Stimulated activated CD8-positive, alpha-beta memory T cell treated with anti-CD3 and anti-CD28 coated beads, Interleukin-4, amount 100 ng/mL, for 24 hours (primary cell): ENCODE results near the gene BLOC1S5.
"Not testable (repeated sequence)": the region's sequence is repeated elsewhere in the genome, so short reads cannot be mapped to it uniquely, and the experiment has no call there.

Source experiments
- DNase-seq: peaks from one replicate; pipeline ENCODE4 v3.0.0-alpha.2; 2020; ENCODE audit warnings: low read depth

The BLOC1S5 gene

GRCh38 chr6:8041913-8042583 lies 22.1 kb downstream of the BLOC1S5 start:
- DNase-seq, result no peak

- DNase-seq, result not testable (repeated sequence)
Measured at GRCh38 chr6:8034107-8034506, 30.1 kb downstream of the BLOC1S5 start.

- DNase-seq, result no peak
Measured at GRCh38 chr6:8030920-8031319, 33.3 kb downstream of the BLOC1S5 start.

GRCh38 chr6:8029243-8029870 lies 34.8 kb downstream of the BLOC1S5 start:
- no peak for DNase-seq

- no peak for DNase-seq
Measured at GRCh38 chr6:8027965-8028651, 36.1 kb downstream of the BLOC1S5 start.

GRCh38 chr6:8026800-8027199 lies 37.4 kb downstream of the BLOC1S5 start:
- DNase-seq, result no peak

- DNase-seq, result no peak
Measured at GRCh38 chr6:8025191-8025590, 39.0 kb downstream of the BLOC1S5 start.

- no peak for DNase-seq
Measured at GRCh38 chr6:8023638-8024037, 40.6 kb downstream of the BLOC1S5 start.

- DNase-seq, result no peak
Measured at GRCh38 chr6:8020083-8020482, 44.1 kb downstream of the BLOC1S5 start.

- no peak for DNase-seq
Measured at GRCh38 chr6:8017705-8018104, 46.5 kb downstream of the BLOC1S5 start.

GRCh38 chr6:8017276-8017701 lies 46.9 kb downstream of the BLOC1S5 start:
- no peak for DNase-seq

- DNase-seq, result no peak
Measured at GRCh38 chr6:8014947-8015346, 49.2 kb downstream of the BLOC1S5 start.

- DNase-seq, result no peak
Measured at GRCh38 chr6:8013763-8014162, 50.4 kb downstream of the BLOC1S5 start.

GRCh38 chr6:8006208-8006607 lies 58.0 kb downstream of the BLOC1S5 start:
- DNase-seq, result no peak

GRCh38 chr6:8005136-8005535 lies 59.1 kb downstream of the BLOC1S5 start:
- DNase-seq, result no peak

GRCh38 chr6:8000636-8001035 lies 63.6 kb downstream of the BLOC1S5 start:
- DNase-seq, result no peak

GRCh38 chr6:8000188-8000596 lies 64.0 kb downstream of the BLOC1S5 start:
- DNase-seq, result no peak

- DNase-seq, result no peak
Measured at GRCh38 chr6:7999201-7999600, 65.0 kb downstream of the BLOC1S5 start.

- DNase-seq, result no peak
Measured at GRCh38 chr6:7998103-7998725, 66.0 kb downstream of the BLOC1S5 start.

GRCh38 chr6:7997286-7997685 lies 66.9 kb downstream of the BLOC1S5 start:
- DNase-seq, result no peak

- no peak for DNase-seq
Measured at GRCh38 chr6:7996538-7997111, 67.6 kb downstream of the BLOC1S5 start.

- DNase-seq, result no peak
Measured at GRCh38 chr6:7993952-7994351, 70.2 kb downstream of the BLOC1S5 start.

- DNase-seq, result no peak
Measured at GRCh38 chr6:7993399-7993798, 70.8 kb downstream of the BLOC1S5 start.
